ENCODE data around the gene EXOC6B. TPM values are rescaled to one million over a fixed set of nuclear protein-coding genes. Genes with fewer than 3 reads are reported as not detected.

Gene EXOC6B
- total RNA-seq, 1 experiment from 2014 or later = 33.7 TPM

DNA sequence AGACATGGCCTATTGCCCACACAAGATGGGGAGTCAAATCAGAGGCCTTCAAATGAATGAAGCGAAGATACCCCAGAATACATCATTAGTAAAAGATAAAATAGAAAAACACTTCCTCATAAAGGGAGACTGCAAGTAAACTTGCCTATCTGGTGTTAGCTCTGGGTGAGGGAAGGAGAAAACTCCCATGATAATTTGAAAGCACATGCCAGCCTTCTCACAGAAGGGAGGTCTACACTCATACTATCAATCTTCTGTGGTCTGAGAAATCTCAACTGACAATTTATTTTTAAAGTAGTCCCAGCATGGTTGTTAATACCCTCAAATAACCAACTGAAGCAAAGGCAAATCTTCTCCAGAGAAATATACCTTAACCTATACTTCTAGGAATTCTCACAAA is 75.4 kb downstream of the EXOC6B start:
- peaks cover 13% of the 10 kb centered on the region for H3K4me1 Mint-ChIP-seq
- POLR2A ChIA-PET = no interaction called here
- no peak overlapping the region for H3K4me3 Mint-ChIP-seq
- DNase-seq (ENCODE audit: low spot score) (no peak), ATAC-seq (no peak)
- H3K27ac Mint-ChIP-seq = peak overlapping the region; percentile 42; the same call in 1 of the 2 replicates
- CTCF ChIA-PET = interaction anchor here (1.6 kb wide), 1 partner anchor 112 kb away, joined by 5 read pairs; no protein-coding TSS in a partner anchor
- no peaks in the 10 kb centered on the region for H3K27me3 Mint-ChIP-seq (ENCODE audit: low read depth)
- TF ChIP-seq E2F4 (CRISPR knock-in tag; IDR thresholded peaks at IDR 0.05; ENCODE audit: borderline replicate concordance, low read depth) (no peak), CREM (CRISPR knock-in tag; IDR thresholded peaks at IDR 0.05) (no peak), ZSCAN18 (CRISPR knock-in tag; IDR thresholded peaks at IDR 0.05) (no peak), PRDM15 (CRISPR knock-in tag; IDR thresholded peaks at IDR 0.05) (no peak)
- TF ChIP-seq, protein P1, sequence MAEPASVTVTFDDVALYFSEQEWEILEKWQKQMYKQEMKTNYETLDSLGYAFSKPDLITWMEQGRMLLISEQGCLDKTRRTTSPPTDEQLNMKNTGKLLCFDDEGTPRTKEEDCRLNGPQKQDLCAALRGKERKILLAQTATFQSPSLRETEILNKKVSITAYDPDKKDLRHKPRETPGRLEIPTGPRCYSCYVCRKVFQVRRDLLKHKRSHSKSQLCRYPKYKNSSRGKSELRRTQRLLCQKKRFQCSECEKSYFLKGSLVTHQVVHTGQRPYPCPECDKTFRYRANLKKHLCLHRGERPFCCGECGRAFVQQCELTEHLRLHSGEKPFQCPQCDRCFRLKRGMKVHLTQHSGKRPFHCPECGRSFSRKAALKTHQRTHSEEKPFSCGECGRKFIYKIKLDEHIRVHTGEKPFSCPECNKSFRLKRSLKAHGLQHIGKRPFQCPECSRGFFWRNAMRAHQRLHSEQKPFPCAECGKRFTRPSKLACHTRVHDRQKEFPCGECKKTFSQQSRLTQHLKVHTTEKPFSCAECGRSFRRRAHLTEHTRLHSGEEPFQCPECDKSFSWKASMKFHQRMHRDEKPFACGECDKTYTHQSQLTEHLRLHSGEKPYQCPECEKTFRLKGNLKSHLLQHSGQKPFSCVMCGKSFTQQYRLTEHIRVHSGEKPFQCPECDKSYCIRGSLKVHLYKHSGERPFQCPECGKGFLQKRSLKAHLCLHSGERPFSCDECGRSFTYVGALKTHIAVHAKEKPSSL (CRISPR knock-in tag; conservative IDR thresholded peaks at IDR 0.05) = no peak
- no peaks in the 10 kb centered on the region for H3K9me3 Mint-ChIP-seq
- no peaks in the 10 kb centered on the region for H3K36me3 Mint-ChIP-seq

- no peak for DNase-seq (ENCODE audit: low spot score)
- POLR2A ChIA-PET = no interaction called here
These were observed 78.5 kb downstream of the EXOC6B start for GRCh38 chr2:72747344-72747743.

More at GRCh38 chr2:72747344-72747743, 78.5 kb downstream of the EXOC6B start:
- Mint-ChIP-seq H3K9me3 (no peaks in the 10 kb centered on the region), H3K27ac (0 out of 2 replicates have a peak overlapping the region, but pooled peaks have one; percentile 35), H3K4me3 (no peak overlapping the region), H3K27me3 (ENCODE audit: low read depth) (no peaks in the 10 kb centered on the region), H3K4me1 (peaks cover 9% of the 10 kb centered on the region), H3K36me3 (no peaks in the 10 kb centered on the region)
- CTCF ChIA-PET = interaction anchor here (0.8 to 2.1 kb wide), 4 partner anchors 29 to 946 kb away, joined by 3 to 5 read pairs (median 3); no protein-coding TSS in a partner anchor
- no peak for ATAC-seq
- no peak for TF ChIP-seq ETV6 (CRISPR knock-in tag; IDR thresholded peaks at IDR 0.05)
- no peak for TF ChIP-seq NR3C1 (CRISPR knock-in tag; conservative IDR thresholded peaks at IDR 0.05; ENCODE audit: low read depth)
- TF ChIP-seq SP1 (CRISPR knock-in tag; conservative IDR thresholded peaks at IDR 0.05) = no peak
- no peak for TF ChIP-seq STAT6 (CRISPR knock-in tag; conservative IDR thresholded peaks at IDR 0.05; ENCODE audit: low read depth)
- no peak for TF ChIP-seq MAX (CRISPR knock-in tag; IDR thresholded peaks at IDR 0.05)
- TF ChIP-seq HMGA2 (CRISPR knock-in tag; IDR thresholded peaks at IDR 0.05) = no peak
- TF ChIP-seq CREB1 (CRISPR knock-in tag; IDR thresholded peaks at IDR 0.05) = no peak
- no peak for TF ChIP-seq GTF2I (CRISPR knock-in tag; conservative IDR thresholded peaks at IDR 0.05)
- TF ChIP-seq ESRRA (CRISPR knock-in tag; IDR thresholded peaks at IDR 0.05; ENCODE audit: borderline replicate concordance) = no peak
- TF ChIP-seq, protein P2, sequence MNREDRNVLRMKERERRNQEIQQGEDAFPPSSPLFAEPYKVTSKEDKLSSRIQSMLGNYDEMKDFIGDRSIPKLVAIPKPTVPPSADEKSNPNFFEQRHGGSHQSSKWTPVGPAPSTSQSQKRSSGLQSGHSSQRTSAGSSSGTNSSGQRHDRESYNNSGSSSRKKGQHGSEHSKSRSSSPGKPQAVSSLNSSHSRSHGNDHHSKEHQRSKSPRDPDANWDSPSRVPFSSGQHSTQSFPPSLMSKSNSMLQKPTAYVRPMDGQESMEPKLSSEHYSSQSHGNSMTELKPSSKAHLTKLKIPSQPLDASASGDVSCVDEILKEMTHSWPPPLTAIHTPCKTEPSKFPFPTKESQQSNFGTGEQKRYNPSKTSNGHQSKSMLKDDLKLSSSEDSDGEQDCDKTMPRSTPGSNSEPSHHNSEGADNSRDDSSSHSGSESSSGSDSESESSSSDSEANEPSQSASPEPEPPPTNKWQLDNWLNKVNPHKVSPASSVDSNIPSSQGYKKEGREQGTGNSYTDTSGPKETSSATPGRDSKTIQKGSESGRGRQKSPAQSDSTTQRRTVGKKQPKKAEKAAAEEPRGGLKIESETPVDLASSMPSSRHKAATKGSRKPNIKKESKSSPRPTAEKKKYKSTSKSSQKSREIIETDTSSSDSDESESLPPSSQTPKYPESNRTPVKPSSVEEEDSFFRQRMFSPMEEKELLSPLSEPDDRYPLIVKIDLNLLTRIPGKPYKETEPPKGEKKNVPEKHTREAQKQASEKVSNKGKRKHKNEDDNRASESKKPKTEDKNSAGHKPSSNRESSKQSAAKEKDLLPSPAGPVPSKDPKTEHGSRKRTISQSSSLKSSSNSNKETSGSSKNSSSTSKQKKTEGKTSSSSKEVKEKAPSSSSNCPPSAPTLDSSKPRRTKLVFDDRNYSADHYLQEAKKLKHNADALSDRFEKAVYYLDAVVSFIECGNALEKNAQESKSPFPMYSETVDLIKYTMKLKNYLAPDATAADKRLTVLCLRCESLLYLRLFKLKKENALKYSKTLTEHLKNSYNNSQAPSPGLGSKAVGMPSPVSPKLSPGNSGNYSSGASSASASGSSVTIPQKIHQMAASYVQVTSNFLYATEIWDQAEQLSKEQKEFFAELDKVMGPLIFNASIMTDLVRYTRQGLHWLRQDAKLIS (CRISPR knock-in tag; IDR thresholded peaks at IDR 0.05; ENCODE audit: borderline replicate concordance) = no peak
- TF ChIP-seq NR2C2 (CRISPR knock-in tag; IDR thresholded peaks at IDR 0.05) = no peak
- no peak for TF ChIP-seq MXD4 (CRISPR knock-in tag; IDR thresholded peaks at IDR 0.05; ENCODE audit: borderline replicate concordance)
- TF ChIP-seq SOX15 (CRISPR knock-in tag; IDR thresholded peaks at IDR 0.05) = no peak
